ENCODE data around the gene IRGQ.
A peak's percentile ranks its signal among the peaks of the same experiment; 100 is the strongest.
"Not testable (repeated sequence)": the region's sequence is repeated elsewhere in the genome, so short reads cannot be mapped to it uniquely, and the experiment has no call there.

The IRGQ gene
- 101 to 119 reads per million in 2 donors for total RNA-seq

GRCh38 chr19:43595999-43596841 is at the start of gene IRGQ, which contains the start of gene ZNF576:
Gene IRGQ, minus strand, starts transcription at chr19:43596134. Its CDS starts 796 bp downstream, at chr19:43595338.
Gene ZNF576, plus strand, starts transcription at chr19:43596595. Its CDS starts 514 bp downstream, at chr19:43597109.
- DNase-seq, result peak; percentile 98 to 100 (median 99)

GRCh38 chr19:43644181-43644580 is 48.2 kb upstream of the IRGQ start:
- no peak for DNase-seq

- DNase-seq, result no peak
Observed at GRCh38 chr19:43643326-43643725, 47.4 kb upstream of the IRGQ start.

GRCh38 chr19:43642531-43642930 is 46.6 kb upstream of the IRGQ start:
- no peak for DNase-seq

- no peak for DNase-seq
Observed at GRCh38 chr19:43641333-43641732, 45.4 kb upstream of the IRGQ start.

GRCh38 chr19:43640424-43640757 is 44.5 kb upstream of the IRGQ start:
- no peak for DNase-seq

GRCh38 chr19:43639519-43640423 is 43.8 kb upstream of the IRGQ start, which contains the start of gene CADM4:
Gene CADM4, minus strand, starts transcription at chr19:43639850. Its CDS starts 60 bp downstream, at chr19:43639790.
- DNase-seq, result peak; percentile 22 to 66 (median 34)

- DNase-seq, result no peak
Observed at GRCh38 chr19:43638995-43639518, 43.1 kb upstream of the IRGQ start.

GRCh38 chr19:43638214-43638994 is 42.5 kb upstream of the IRGQ start:
- no peak for DNase-seq

- no peak for DNase-seq
Observed at GRCh38 chr19:43636121-43636683, 40.3 kb upstream of the IRGQ start.

- not testable (repeated sequence) for DNase-seq
Observed at GRCh38 chr19:43635561-43635940, 39.6 kb upstream of the IRGQ start.

- DNase-seq, result no peak
Observed at GRCh38 chr19:43634872-43635560, 39.1 kb upstream of the IRGQ start.

- DNase-seq, result no peak
Observed at GRCh38 chr19:43634506-43634871, 38.6 kb upstream of the IRGQ start.

GRCh38 chr19:43634068-43634467 is 38.1 kb upstream of the IRGQ start:
- no peak for DNase-seq

GRCh38 chr19:43633520-43633919 is 37.6 kb upstream of the IRGQ start:
- no peak for DNase-seq

- no peak for DNase-seq
Observed at GRCh38 chr19:43631491-43631890, 35.6 kb upstream of the IRGQ start.

GRCh38 chr19:43628646-43629326 is 32.9 kb upstream of the IRGQ start:
- DNase-seq, result no peak

GRCh38 chr19:43626838-43627237 is 30.9 kb upstream of the IRGQ start:
- DNase-seq, result no peak

GRCh38 chr19:43625918-43626579 is 30.1 kb upstream of the IRGQ start:
- no peak for DNase-seq

GRCh38 chr19:43624933-43625332 is 29.0 kb upstream of the IRGQ start:
- DNase-seq, result peak; percentile 68 to 90 (median 79)
